Stimulated activated naive CD4-positive, alpha-beta T cell (primary cell): Measurements from ENCODE around the gene SLC50A1.

Experiments used
- DNase-seq, 6 experiments: peaks; one replicate each; lab custom pipeline; 2025; lab: John Stamatoyannopoulos, UW

SLC50A1 gene

GRCh38 chr1:155135415-155136028, at the start of gene SLC50A1:
Gene SLC50A1 (plus strand): TSS chr1:155135852. CDS start chr1:155135912, 60 bp downstream.
- DNase-seq: peak; percentile 77 to 89 (median 88)

- DNase-seq: peak; percentile 57 to 89 (median 76)
These were observed 49.4 kb upstream of the SLC50A1 start for GRCh38 chr1:155086128-155086741.

- DNase-seq: no peak
These were observed 48.7 kb upstream of the SLC50A1 start for GRCh38 chr1:155086856-155087535.

GRCh38 chr1:155091071-155092051, 44.3 kb upstream of the SLC50A1 start:
- peak; percentile 23 to 86 (median 74) for DNase-seq

- DNase-seq: no peak
These were observed 43.5 kb upstream of the SLC50A1 start for GRCh38 chr1:155092131-155092530.

GRCh38 chr1:155092641-155093040, 43.0 kb upstream of the SLC50A1 start:
- DNase-seq: no peak

GRCh38 chr1:155093911-155094621, 41.6 kb upstream of the SLC50A1 start:
- peak in 1 of 6 experiments; percentile 15 for DNase-seq

GRCh38 chr1:155094622-155094948, 41.1 kb upstream of the SLC50A1 start:
- no peak for DNase-seq

- DNase-seq: no peak
These were observed 36.3 kb upstream of the SLC50A1 start for GRCh38 chr1:155099331-155099730.

- no peak for DNase-seq
These were observed 32.3 kb upstream of the SLC50A1 start for GRCh38 chr1:155103325-155103724.

- DNase-seq: no peak
These were observed 30.8 kb upstream of the SLC50A1 start for GRCh38 chr1:155104605-155105534.

- no peak for DNase-seq
These were observed 30.0 kb upstream of the SLC50A1 start for GRCh38 chr1:155105604-155106011.

GRCh38 chr1:155106862-155107261, 28.8 kb upstream of the SLC50A1 start:
- no peak for DNase-seq

- DNase-seq: no peak
These were observed 28.1 kb upstream of the SLC50A1 start for GRCh38 chr1:155107309-155108264.

- DNase-seq: no peak
These were observed 27.4 kb upstream of the SLC50A1 start for GRCh38 chr1:155108296-155108695.

- no peak for DNase-seq
These were observed 25.3 kb upstream of the SLC50A1 start for GRCh38 chr1:155110381-155110780.

GRCh38 chr1:155110826-155111225, 24.8 kb upstream of the SLC50A1 start:
- DNase-seq: no peak

- DNase-seq: no peak
These were observed 22.1 kb upstream of the SLC50A1 start for GRCh38 chr1:155113450-155113980.
